Activated naive CD4-positive, alpha-beta T cell treated with anti-CD3 and anti-CD28 coated beads, Interleukin-2, amount 50 U/mL, for 72 hours (primary cell): ENCODE results near the gene STIM2. TPM values are rescaled to one million over a fixed set of nuclear protein-coding genes. Genes with fewer than 3 reads are reported as not detected.

Experiments
- ATAC-seq, 2 donors: fragments of 150-1000 bp; cut with Tn5 transposase; 2 replicates each; pipeline ENCODE4 v1.10.0; 2021; ENCODE audit warnings: mild to moderate bottlenecking in 2 of 2, moderate library complexity in 2 of 2
- DNase-seq, 2 donors: peaks; one replicate each; pipeline ENCODE4 v3.0.0; 2021 to 2022; ENCODE audit warnings: low spot score in 2 of 2
- H3K27ac Mint-ChIP-seq, 2 donors: one replicate each; pipeline ENCODE4 v1.8.0; 2022; ENCODE audit warnings: mild to moderate bottlenecking in 2 of 2, mixed read lengths in 2 of 2
- H3K36me3 Mint-ChIP-seq, 2 donors: one replicate each; pipeline ENCODE4 v1.8.0; 2022; ENCODE audit warnings: mixed read lengths in 2 of 2
- H3K9me3 Mint-ChIP-seq, 2 donors: one replicate each; pipeline ENCODE4 v1.8.0; 2022; ENCODE audit warnings: mixed read lengths in 2 of 2
- total RNA-seq, 2 donors: library from RNA; stranded (reverse); gene quantifications; one replicate each; pipeline ENCODE4 v1.2.3, GENCODE V29; 2022

The STIM2 gene
- total RNA-seq, 2 donors from 2014 or later = 43.0 to 49.1 TPM

- H3K9me3 Mint-ChIP-seq = peaks cover 7 to 10% of the 10 kb centered on the region in 2 donors
- no peak overlapping the region for H3K27ac Mint-ChIP-seq
- ATAC-seq (no peak), DNase-seq (no peak)
- peaks cover 0 to 13% of the 10 kb centered on the region in 2 donors for H3K36me3 Mint-ChIP-seq
Observed at GRCh38 chr4:27040356-27040755, 179.7 kb downstream of the STIM2 start.

GRCh38 chr4:27042411-27042810, 181.8 kb downstream of the STIM2 start:
- Mint-ChIP-seq H3K27ac (no peak overlapping the region), H3K36me3 (peaks cover 0 to 13% of the 10 kb centered on the region in 2 donors), H3K9me3 (peaks cover 3 to 10% of the 10 kb centered on the region in 2 donors)
- no peak for ATAC-seq
- no peak for DNase-seq

- Mint-ChIP-seq H3K9me3 (peaks cover 3 to 10% of the 10 kb centered on the region in 2 donors), H3K27ac (no peak overlapping the region), H3K36me3 (peaks cover 0 to 13% of the 10 kb centered on the region in 2 donors)
- ATAC-seq (no peak), DNase-seq (no peak)
Observed at GRCh38 chr4:27043200-27043599, 182.6 kb downstream of the STIM2 start.

- H3K9me3 Mint-ChIP-seq = peaks cover 3 to 10% of the 10 kb centered on the region in 2 donors
- H3K27ac Mint-ChIP-seq = no peak overlapping the region
- no peak for ATAC-seq
- peaks cover 0 to 13% of the 10 kb centered on the region in 2 donors for H3K36me3 Mint-ChIP-seq
- DNase-seq = no peak
Observed at GRCh38 chr4:27046851-27047250, 186.2 kb downstream of the STIM2 start.

GRCh38 chr4:27048429-27049238, 188.0 kb downstream of the STIM2 start:
- peaks cover 3 to 8% of the 10 kb centered on the region in 2 donors for H3K9me3 Mint-ChIP-seq
- peaks cover 0 to 11% of the 10 kb centered on the region in 2 donors for H3K36me3 Mint-ChIP-seq
- ATAC-seq (no peak), DNase-seq (no peak)
- H3K27ac Mint-ChIP-seq = no peak overlapping the region

GRCh38 chr4:27049239-27049829, 188.7 kb downstream of the STIM2 start:
- ATAC-seq (peak in 1 of 2 donors; percentile 20), DNase-seq (no peak)
- Mint-ChIP-seq H3K9me3 (peaks cover 0 to 4% of the 10 kb centered on the region in 2 donors), H3K36me3 (peaks cover 0 to 6% of the 10 kb centered on the region in 2 donors), H3K27ac (no peak overlapping the region)

GRCh38 chr4:27050731-27051130, 190.1 kb downstream of the STIM2 start:
- H3K36me3 Mint-ChIP-seq = no peaks in the 10 kb centered on the region
- ATAC-seq = no peak
- H3K27ac Mint-ChIP-seq = no peak overlapping the region
- H3K9me3 Mint-ChIP-seq = no peaks in the 10 kb centered on the region
- no peak for DNase-seq

- DNase-seq = no peak
- ATAC-seq = no peak
Observed at GRCh38 chr4:27055221-27055760, 194.7 kb downstream of the STIM2 start.

GRCh38 chr4:27056281-27056680, 195.6 kb downstream of the STIM2 start:
- Mint-ChIP-seq H3K36me3 (no peaks in the 10 kb centered on the region), H3K9me3 (no peaks in the 10 kb centered on the region), H3K27ac (no peak overlapping the region)
- no peak for ATAC-seq
- DNase-seq = no peak

More at GRCh38 chr4:27055221-27055760, 194.7 kb downstream of the STIM2 start:
- no peaks in the 10 kb centered on the region for H3K36me3 Mint-ChIP-seq
- H3K27ac Mint-ChIP-seq = no peak overlapping the region
- no peaks in the 10 kb centered on the region for H3K9me3 Mint-ChIP-seq

GRCh38 chr4:27057053-27057452, 196.4 kb downstream of the STIM2 start:
- DNase-seq (no peak), ATAC-seq (no peak)
- Mint-ChIP-seq H3K36me3 (no peaks in the 10 kb centered on the region), H3K9me3 (no peaks in the 10 kb centered on the region), H3K27ac (no peak overlapping the region)

GRCh38 chr4:27057662-27058061, 197.0 kb downstream of the STIM2 start:
- H3K9me3 Mint-ChIP-seq = no peaks in the 10 kb centered on the region
- no peaks in the 10 kb centered on the region for H3K36me3 Mint-ChIP-seq
- DNase-seq = no peak
- no peak overlapping the region for H3K27ac Mint-ChIP-seq
- ATAC-seq = no peak

- no peaks in the 10 kb centered on the region for H3K9me3 Mint-ChIP-seq
- no peak for ATAC-seq
- H3K27ac Mint-ChIP-seq = no peak overlapping the region
- H3K36me3 Mint-ChIP-seq = no peaks in the 10 kb centered on the region
- no peak for DNase-seq
Observed at GRCh38 chr4:27058819-27059406, 198.3 kb downstream of the STIM2 start.

- no peak for DNase-seq
- Mint-ChIP-seq H3K9me3 (no peaks in the 10 kb centered on the region), H3K27ac (no peak overlapping the region), H3K36me3 (no peaks in the 10 kb centered on the region)
- no peak for ATAC-seq
Observed at GRCh38 chr4:27059446-27059845, 198.8 kb downstream of the STIM2 start.

GRCh38 chr4:27062256-27062655, 201.6 kb downstream of the STIM2 start:
- ATAC-seq = no peak
- H3K36me3 Mint-ChIP-seq = no peaks in the 10 kb centered on the region
- no peaks in the 10 kb centered on the region for H3K9me3 Mint-ChIP-seq
- DNase-seq = no peak
- H3K27ac Mint-ChIP-seq = no peak overlapping the region

GRCh38 chr4:27066591-27066990, 205.9 kb downstream of the STIM2 start:
- ATAC-seq = no peak

GRCh38 chr4:27068151-27068867, 207.7 kb downstream of the STIM2 start:
- no peak overlapping the region for H3K27ac Mint-ChIP-seq
- no peaks in the 10 kb centered on the region for H3K36me3 Mint-ChIP-seq
- DNase-seq (no peak), ATAC-seq (no peak)
- H3K9me3 Mint-ChIP-seq = peaks cover 0 to 3% of the 10 kb centered on the region in 2 donors

More at GRCh38 chr4:27066591-27066990, 205.9 kb downstream of the STIM2 start:
- no peak for DNase-seq
- Mint-ChIP-seq H3K27ac (no peak overlapping the region), H3K9me3 (peaks cover 0 to 3% of the 10 kb centered on the region in 2 donors), H3K36me3 (no peaks in the 10 kb centered on the region)
